Measurements from ENCODE around the gene FHL1. TPM values are rescaled to one million over a fixed set of nuclear protein-coding genes. Genes with fewer than 3 reads are reported as not detected.

Gene FHL1
- total RNA-seq, 6 donors from 2014 or later = 114 to 426 (median 255) TPM

DNA sequence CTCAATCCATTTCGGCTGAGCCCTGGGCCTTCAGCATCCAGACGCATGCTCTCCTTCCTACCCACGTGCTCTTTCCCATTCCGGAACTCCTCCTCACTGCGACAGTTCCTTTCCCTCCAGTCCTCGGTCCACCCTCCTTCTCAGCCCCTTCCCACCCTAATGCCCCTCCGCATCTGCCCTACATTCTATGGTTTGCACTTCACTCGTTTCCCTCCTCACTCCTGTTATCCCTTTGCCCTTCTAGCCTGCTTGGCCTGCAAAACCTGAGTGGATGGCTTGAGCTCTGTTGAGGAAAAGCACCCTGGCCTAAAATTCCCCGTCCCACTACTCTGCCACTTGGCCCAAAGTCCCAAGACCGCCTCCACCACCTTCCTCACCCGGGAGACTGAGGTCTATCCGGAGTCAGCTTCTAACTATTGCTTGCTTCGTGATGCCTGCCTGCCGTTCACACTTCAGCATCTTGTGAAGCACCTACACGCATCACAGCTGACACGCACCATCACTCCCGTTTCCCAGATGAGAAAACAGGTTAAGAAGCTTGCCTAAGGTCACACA, 65.3 kb downstream of the FHL1 start:
- Histone ChIP-seq H3K27ac (peak overlapping the region in 1 of 4 donors; percentile 35), H3K27me3 (no peaks in the 10 kb centered on the region), H3K4me3 (no peak overlapping the region), H3K9me3 (no peaks in the 10 kb centered on the region), H3K4me1 (peaks cover 0 to 17% (median 5%) of the 10 kb centered on the region in 4 donors), H3K36me3 (peaks cover 0 to 17% (median 0%) of the 10 kb centered on the region in 4 donors)
- WGBS, 2 donors = 83 to 85% methylated on average over 16 to 17 of the region's 17 CpGs
- DNase-seq (no peak), ATAC-seq (ENCODE audit: low FRiP score in 2 of 2) (no peak)
- no peak for TF ChIP-seq EP300 (IDR thresholded peaks at IDR 0.05)
- TF ChIP-seq POLR2A (IDR thresholded peaks at IDR 0.05) = no peak
- TF ChIP-seq, protein P1, sequence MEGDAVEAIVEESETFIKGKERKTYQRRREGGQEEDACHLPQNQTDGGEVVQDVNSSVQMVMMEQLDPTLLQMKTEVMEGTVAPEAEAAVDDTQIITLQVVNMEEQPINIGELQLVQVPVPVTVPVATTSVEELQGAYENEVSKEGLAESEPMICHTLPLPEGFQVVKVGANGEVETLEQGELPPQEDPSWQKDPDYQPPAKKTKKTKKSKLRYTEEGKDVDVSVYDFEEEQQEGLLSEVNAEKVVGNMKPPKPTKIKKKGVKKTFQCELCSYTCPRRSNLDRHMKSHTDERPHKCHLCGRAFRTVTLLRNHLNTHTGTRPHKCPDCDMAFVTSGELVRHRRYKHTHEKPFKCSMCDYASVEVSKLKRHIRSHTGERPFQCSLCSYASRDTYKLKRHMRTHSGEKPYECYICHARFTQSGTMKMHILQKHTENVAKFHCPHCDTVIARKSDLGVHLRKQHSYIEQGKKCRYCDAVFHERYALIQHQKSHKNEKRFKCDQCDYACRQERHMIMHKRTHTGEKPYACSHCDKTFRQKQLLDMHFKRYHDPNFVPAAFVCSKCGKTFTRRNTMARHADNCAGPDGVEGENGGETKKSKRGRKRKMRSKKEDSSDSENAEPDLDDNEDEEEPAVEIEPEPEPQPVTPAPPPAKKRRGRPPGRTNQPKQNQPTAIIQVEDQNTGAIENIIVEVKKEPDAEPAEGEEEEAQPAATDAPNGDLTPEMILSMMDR (IDR thresholded peaks at IDR 0.05) = no peak

DNA sequence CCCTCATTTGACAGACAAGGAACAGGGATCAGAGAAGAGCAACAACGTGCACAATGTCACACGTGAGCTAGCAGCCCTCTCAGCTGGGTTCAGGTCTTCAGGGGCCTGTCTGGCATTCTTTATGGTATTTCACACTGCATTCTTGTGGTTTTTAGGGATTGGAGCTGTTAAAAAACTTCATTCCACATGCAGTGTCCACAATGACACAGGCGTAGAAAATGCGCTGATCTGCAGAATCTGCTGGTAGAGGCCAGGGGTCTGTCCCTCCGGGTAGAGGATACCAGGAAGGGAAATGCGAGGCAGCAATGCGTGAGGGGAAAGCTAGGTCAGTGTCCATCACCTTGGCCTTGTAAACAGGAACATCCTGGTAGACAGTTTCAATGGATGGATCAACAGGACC, 67.2 kb downstream of the FHL1 start:
- peaks cover 0 to 11% (median under 1%) of the 10 kb centered on the region in 4 donors for H3K4me1 ChIP-seq
- DNase-seq (no peak), ATAC-seq (ENCODE audit: low FRiP score in 2 of 2) (peak; percentile 46 to 52)
- TF ChIP-seq, protein P1 (IDR thresholded peaks at IDR 0.05) = no peak
- TF ChIP-seq EP300 (IDR thresholded peaks at IDR 0.05) = no peak
- peak in 1 of 2 donors; percentile 28 for TF ChIP-seq POLR2AphosphoS5 (IDR thresholded peaks at IDR 0.05)
- 54 to 55% methylated on average over 7 of the region's 7 CpGs for whole genome bisulfite sequencing, 2 donors
- peak overlapping the region in 1 of 4 donors; percentile 20 for H3K27ac ChIP-seq
- H3K27me3 ChIP-seq = no peaks in the 10 kb centered on the region
- H3K36me3 ChIP-seq = peaks cover 0 to 6% (median 0%) of the 10 kb centered on the region in 4 donors
- H3K9me3 ChIP-seq = no peaks in the 10 kb centered on the region
- H3K4me3 ChIP-seq = no peak overlapping the region

DNA sequence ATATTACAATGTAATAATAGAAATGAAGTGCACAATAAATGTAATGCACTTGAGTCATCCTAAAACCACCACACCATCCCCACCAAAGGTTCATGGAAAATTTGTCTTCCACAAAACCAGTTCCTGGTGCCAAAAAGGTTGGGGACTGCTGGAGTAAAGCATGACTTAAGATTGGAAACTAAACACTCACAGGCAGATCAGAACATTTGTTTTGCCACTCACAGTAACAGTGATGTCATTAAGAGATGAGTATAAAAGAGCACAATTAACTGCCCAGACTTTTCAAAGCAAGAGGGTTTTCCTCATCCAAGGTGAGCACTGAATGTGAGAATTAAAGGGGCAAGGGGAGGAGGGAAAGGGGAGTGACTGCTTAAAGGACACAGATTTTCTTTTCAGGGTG, 68.2 kb downstream of the FHL1 start:
- H3K27me3 ChIP-seq = no peaks in the 10 kb centered on the region
- no peaks in the 10 kb centered on the region for H3K9me3 ChIP-seq
- DNase-seq (no peak), ATAC-seq (ENCODE audit: low FRiP score in 2 of 2) (no peak)
- H3K4me1 ChIP-seq = peaks cover 0 to 7% (median 0%) of the 10 kb centered on the region in 4 donors
- TF ChIP-seq POLR2A (IDR thresholded peaks at IDR 0.05) (no peak), POLR2AphosphoS5 (IDR thresholded peaks at IDR 0.05) (no peak), EP300 (IDR thresholded peaks at IDR 0.05) (no peak)
- TF ChIP-seq, protein P1 (IDR thresholded peaks at IDR 0.05) = no peak
- peaks cover 0 to 4% (median 0%) of the 10 kb centered on the region in 4 donors for H3K36me3 ChIP-seq
- H3K4me3 ChIP-seq = no peak overlapping the region
- H3K27ac ChIP-seq = no peak overlapping the region

DNA sequence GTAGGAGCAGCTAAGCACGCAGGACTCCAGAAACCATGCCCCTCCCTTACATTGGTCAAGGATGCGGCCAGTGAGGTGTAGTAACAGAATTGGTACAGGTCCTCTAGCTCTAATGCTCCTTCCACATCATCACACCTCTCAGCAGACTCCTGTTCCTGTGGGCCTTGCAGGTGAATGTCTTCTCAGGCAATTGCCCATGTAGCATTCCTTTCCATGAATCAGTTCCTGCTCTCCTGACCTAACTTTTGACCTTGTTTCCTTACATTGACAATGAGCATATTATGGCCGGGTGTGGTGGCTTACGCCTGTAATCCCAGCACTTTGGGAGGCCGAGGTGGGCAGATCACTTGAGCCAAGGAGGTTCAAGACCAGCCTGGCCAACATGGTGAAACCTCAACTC, 72.6 kb downstream of the FHL1 start:
- 75 to 82% methylated on average over 3 to 5 of the region's 5 CpGs for WGBS, 2 donors
- no peaks in the 10 kb centered on the region for H3K9me3 ChIP-seq
- H3K27me3 ChIP-seq = no peaks in the 10 kb centered on the region
- no peak overlapping the region for H3K27ac ChIP-seq
- H3K36me3 ChIP-seq = peaks cover 0 to 13% (median 0%) of the 10 kb centered on the region in 4 donors
- no peaks in the 10 kb centered on the region for H3K4me1 ChIP-seq
- no peak for ATAC-seq (ENCODE audit: low FRiP score in 2 of 2)
- H3K4me3 ChIP-seq = no peak overlapping the region
- DNase-seq = no peak
- TF ChIP-seq EP300 (IDR thresholded peaks at IDR 0.05) (no peak), POLR2A (IDR thresholded peaks at IDR 0.05) (no peak), POLR2AphosphoS5 (IDR thresholded peaks at IDR 0.05) (no peak)
- TF ChIP-seq, protein P1 (IDR thresholded peaks at IDR 0.05) = no peak

DNA sequence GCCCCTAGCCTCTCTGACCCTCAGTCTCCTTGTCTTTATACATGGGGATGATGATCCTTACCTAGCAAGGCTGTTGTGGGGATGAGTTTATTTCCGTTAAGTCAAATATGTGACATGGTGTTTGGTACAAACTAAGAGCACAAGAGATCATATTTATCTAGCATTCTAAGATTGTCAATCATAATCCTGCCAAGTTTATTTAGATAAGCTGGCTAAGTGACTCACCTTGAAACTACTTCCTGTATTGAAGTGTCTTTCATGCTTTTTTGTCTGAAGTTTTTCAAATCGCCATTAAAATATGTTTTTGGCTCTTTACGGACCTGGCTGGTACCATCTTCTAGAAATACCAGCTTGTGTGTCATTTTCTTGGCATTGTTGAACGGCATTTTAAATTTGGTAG, 73.2 kb downstream of the FHL1 start:
- no peaks in the 10 kb centered on the region for H3K4me1 ChIP-seq
- peaks cover 0 to 17% (median 0%) of the 10 kb centered on the region in 4 donors for H3K36me3 ChIP-seq
- H3K4me3 ChIP-seq = no peak overlapping the region
- H3K27me3 ChIP-seq = no peaks in the 10 kb centered on the region
- 69 to 86% methylated on average over 4 of the region's 4 CpGs for WGBS, 2 donors
- no peak for ATAC-seq (ENCODE audit: low FRiP score in 2 of 2)
- TF ChIP-seq POLR2AphosphoS5 (IDR thresholded peaks at IDR 0.05) (no peak), POLR2A (IDR thresholded peaks at IDR 0.05) (no peak), EP300 (IDR thresholded peaks at IDR 0.05) (no peak)
- TF ChIP-seq, protein P1 (IDR thresholded peaks at IDR 0.05) = no peak
- no peak for DNase-seq
- H3K27ac ChIP-seq = no peak overlapping the region
- no peaks in the 10 kb centered on the region for H3K9me3 ChIP-seq

Measured in upper lobe of left lung (tissue), 6 donors.